Measurements from ENCODE around the gene DTHD1. TPM values are rescaled to one million over a fixed set of nuclear protein-coding genes. Genes with fewer than 3 reads are reported as not detected.

Gene DTHD1
- 0.24 and 0.31 TPM in 2 replicates for total RNA-seq (2013; cell fraction: nucleolus; rRNA removed)
- total RNA-seq (2014; rRNA removed) (1.3 TPM in 2 replicates), total RNA-seq (2014; rRNA removed; fragmentation: Illumina TruSeq; extraction: Trizol) (1.7 and 1.8 TPM in 2 replicates), total RNA-seq (2021) (2.0 and 2.1 TPM in 2 replicates), polyA plus RNA-seq (2011; rRNA removed) (0.05 and 0.19 TPM in 2 replicates), polyA plus RNA-seq (2014; fragmentation: Illumina TruSeq; extraction: Trizol) (2.8 and 4.6 TPM in 2 replicates), polyA plus RNA-seq (2014; fragmentation: Nextera tagmentation; extraction: Ambion mirVana) (1 to 10 TPM; 1.2 to 1.5 TPM), polyA plus RNA-seq (2014; rRNA removed) (1.1 and 2.2 TPM in 2 replicates), polyA plus RNA-seq (2016; fragmentation: Nextera tagmentation; extraction: Ambion mirVana) (1 to 10 TPM; 1.1 to 1.3 TPM), polyA minus RNA-seq (2011; rRNA and poly(A)+ RNA removed) (not detected in 2 replicates), Bru-seq, nascent RNA (percentile 20 among the genes with signal in this experiment), BruChase-seq, experiment 1, labeled RNA remaining after a 6-hour chase (percentile 11 among the genes with signal in this experiment), BruChase-seq, experiment 2, labeled RNA remaining after a 2-hour chase (percentile 15 among the genes with signal in this experiment)
- polyA plus RNA-seq (2011; ENCODE audit: low read depth), result 0.28 TPM
- 0.03 TPM in 2 replicates for polyA plus RNA-seq (2011; cell fraction: cytosol; rRNA removed)
- polyA plus RNA-seq (2011; cell fraction: nucleus; rRNA removed), result 0.06 and 0.10 TPM in 2 replicates
- polyA plus RNA-seq (2012), result 0.38 and 0.98 TPM in 2 replicates
- polyA minus RNA-seq (2011; cell fraction: cytosol; rRNA and poly(A)+ RNA removed), result not detected in 2 replicates
- polyA minus RNA-seq (2011; cell fraction: nucleus; rRNA and poly(A)+ RNA removed), result 0.19 TPM in 1 of 2 replicates, not detected in the other
- long read RNA-seq, experiment 1, result 0 reads
- long read RNA-seq, experiment 2, partial matches to known transcripts, result 0 of 2 reads
- long read RNA-seq, experiment 2, other reads (novel, unspliced or antisense), result 2 of 2 reads

GRCh38 chr4:36281384-36282106, at the start of gene DTHD1:
Gene DTHD1, plus strand, starts transcription at chr4:36281616. Its CDS starts 143 bp downstream, at chr4:36281759.
- ChIA-PET RAD21 (ENCODE audit: unreplicated experiment) (interaction anchor here (1.2 kb wide), 1 partner anchor 22 kb away, joined by 3 read pairs; no protein-coding TSS in a partner anchor), POLR2A (no interaction called here), CTCF (interaction anchor here (0.9 to 2.4 kb wide), 3 partner anchors 13 to 118 kb away, joined by 3 to 6 read pairs (median 5); no protein-coding TSS in a partner anchor), SMC1A (ENCODE audit: uncharacterized antibody, unreplicated experiment) (interaction anchor here (0.5 to 2.6 kb wide), 12 partner anchors 10 to 1118 kb away, joined by 3 to 10 read pairs (median 4); no protein-coding TSS in a partner anchor)
- in situ Hi-C loops (cut with MboI), result no loop called here
- Histone ChIP-seq H3K4me3 (no peak within 1 kb of the TSS), H3K4me2 (ENCODE audit: control insufficient read depth, insufficient read depth) (no peak within 1 kb of the TSS), H2AFZ (ENCODE audit: control insufficient read depth, low read depth, low read length) (no peak within 1 kb of the TSS), H3K79me2 (ENCODE audit: control insufficient read depth, insufficient read depth, low read length) (no peaks in the 10 kb centered on the region), H3K9me3 (replicated peaks; ENCODE audit: control insufficient read depth, insufficient read depth, low read length) (no peaks in the 10 kb centered on the region), H3K36me3 (ENCODE audit: control insufficient read depth in 2 of 2, insufficient read depth in 2 of 2, low read length in 1 of 2) (no peaks in the 10 kb centered on the region), H3K9ac (ENCODE audit: control insufficient read depth, insufficient read depth, low read length) (no peak within 1 kb of the TSS), H3K27ac (ENCODE audit: control insufficient read depth, insufficient read depth) (no peak within 1 kb of the TSS), H4K20me1 (ENCODE audit: control insufficient read depth, insufficient read depth) (no peaks in the 10 kb centered on the region), H3K4me1 (ENCODE audit: control insufficient read depth, insufficient read depth, low read length) (peaks cover 7% of the 10 kb centered on the region), H3K27me3 (replicated peaks in 1 of 2; ENCODE audit: control insufficient read depth in 2 of 2, insufficient read depth in 2 of 2, low read length in 1 of 2) (no peaks in the 10 kb centered on the region)
- no TSS peak for BruUV-seq (replicated peaks)
- intact Hi-C loops (cut with micrococcal nuclease; ENCODE audit: unreplicated experiment), result no loop called here
- TF ChIP-seq ZBTB33 (IDR thresholded peaks at IDR 0.05) (no peak), POLR2A (IDR thresholded peaks at IDR 0.05; ENCODE audit: low read depth, low read length) (no peak), RBBP5 (conservative IDR thresholded peaks at IDR 0.05) (no peak), KAT2A (conservative IDR thresholded peaks at IDR 0.05; ENCODE audit: control insufficient read depth, low read depth, low read length) (no peak), STAT3 (IDR thresholded peaks at IDR 0.05; ENCODE audit: low read depth, low read length) (no peak), EGR1 (IDR thresholded peaks at IDR 0.05; ENCODE audit: borderline replicate concordance in 1 of 2, low read depth in 2 of 2, low read length in 2 of 2) (no peak)
- ATAC-seq, result no peak
- WGBS (ENCODE audit: insufficient coverage, insufficient replicate concordance, low lambda C conversion rate, missing lambda C conversion rate), result 77% methylated on average over 5 of the region's 5 CpGs
- DNase-seq (ENCODE audit: low read depth, low spot score), result no peak
- no peak for FAIRE-seq
